NCI-H345 (cell line): Measurements from ENCODE around the gene IFRD1.

ENCODE experiments used
- DNase-seq: peaks from one replicate; lab custom pipeline; 2025; lab: John Stamatoyannopoulos, UW

IFRD1 gene, protein sequence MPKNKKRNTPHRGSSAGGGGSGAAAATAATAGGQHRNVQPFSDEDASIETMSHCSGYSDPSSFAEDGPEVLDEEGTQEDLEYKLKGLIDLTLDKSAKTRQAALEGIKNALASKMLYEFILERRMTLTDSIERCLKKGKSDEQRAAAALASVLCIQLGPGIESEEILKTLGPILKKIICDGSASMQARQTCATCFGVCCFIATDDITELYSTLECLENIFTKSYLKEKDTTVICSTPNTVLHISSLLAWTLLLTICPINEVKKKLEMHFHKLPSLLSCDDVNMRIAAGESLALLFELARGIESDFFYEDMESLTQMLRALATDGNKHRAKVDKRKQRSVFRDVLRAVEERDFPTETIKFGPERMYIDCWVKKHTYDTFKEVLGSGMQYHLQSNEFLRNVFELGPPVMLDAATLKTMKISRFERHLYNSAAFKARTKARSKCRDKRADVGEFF

DNA sequence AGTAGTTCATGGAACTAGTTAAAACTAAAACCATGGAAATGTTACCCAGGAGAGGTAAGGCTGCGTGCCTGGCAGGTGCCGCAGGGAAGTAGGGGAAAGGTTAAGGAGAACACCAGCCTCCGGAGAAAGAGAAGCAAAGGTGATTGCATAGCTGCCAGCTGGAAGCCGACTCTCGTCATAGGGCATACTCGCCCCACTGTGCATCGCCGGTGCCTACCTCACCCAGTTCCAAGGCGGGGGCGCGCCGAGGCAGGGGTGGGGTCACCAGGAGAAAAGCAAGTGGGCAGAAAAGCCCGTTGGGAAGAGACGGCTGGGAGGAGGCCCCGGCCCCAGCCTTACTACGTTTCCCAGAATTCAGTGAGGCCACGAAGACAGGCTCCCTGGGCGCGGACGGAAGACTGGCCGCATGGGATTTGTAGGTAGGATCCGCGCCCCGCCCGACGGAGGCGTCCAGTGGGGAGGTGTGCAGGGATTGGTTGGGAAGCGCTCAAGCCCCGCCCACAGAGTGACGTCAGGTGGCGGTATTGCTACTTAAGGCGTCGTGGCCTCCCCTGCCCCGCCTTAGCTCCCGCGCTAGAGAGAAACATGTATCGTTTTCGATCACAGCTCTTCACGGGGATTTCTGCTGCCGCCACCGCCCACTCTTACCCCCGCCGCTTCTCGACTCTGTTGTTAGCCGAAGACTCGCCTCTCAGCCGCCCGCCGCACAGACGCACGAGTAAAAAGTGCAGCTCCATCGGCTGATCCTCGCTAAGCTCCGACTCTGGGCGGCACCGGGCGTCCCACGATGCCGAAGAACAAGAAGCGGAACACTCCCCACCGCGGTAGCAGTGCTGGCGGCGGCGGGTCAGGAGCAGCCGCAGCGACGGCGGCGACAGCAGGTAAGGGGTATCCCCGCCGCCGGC lies at the start of gene IFRD1:
Gene IFRD1 (plus strand): TSS at position 559 of the 905 bp plus-strand sequence. CDS start 229 bp downstream, at position 788.
- peak; percentile 99 for DNase-seq

- DNase-seq, result no peak
These were observed 45.9 kb upstream of the IFRD1 start for GRCh38 chr7:112404321-112404720.

GRCh38 chr7:112405286-112405685 lies 45.0 kb upstream of the IFRD1 start:
- DNase-seq, result no peak

DNA sequence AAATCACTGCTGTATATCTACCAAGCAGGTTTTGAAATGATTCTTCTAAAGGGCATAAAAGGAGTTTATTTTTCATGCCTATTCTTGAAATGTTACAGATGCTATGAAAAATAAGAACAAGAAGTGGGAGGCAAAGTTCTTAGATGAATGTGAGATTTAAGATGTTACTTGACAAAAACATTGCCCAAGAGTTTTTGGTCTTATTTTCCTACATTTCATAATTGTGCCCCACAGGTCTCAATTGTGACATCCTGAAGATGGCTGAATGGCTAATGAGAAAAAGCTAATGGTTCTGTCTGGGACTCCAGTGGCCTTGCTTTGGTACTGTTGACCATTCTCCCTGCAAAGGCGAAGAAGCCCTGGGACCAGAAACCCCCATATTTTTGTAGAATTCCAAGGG lies 43.0 kb upstream of the IFRD1 start:
- DNase-seq, result no peak

GRCh38 chr7:112410092-112410491 lies 40.2 kb upstream of the IFRD1 start:
- no peak for DNase-seq

DNA sequence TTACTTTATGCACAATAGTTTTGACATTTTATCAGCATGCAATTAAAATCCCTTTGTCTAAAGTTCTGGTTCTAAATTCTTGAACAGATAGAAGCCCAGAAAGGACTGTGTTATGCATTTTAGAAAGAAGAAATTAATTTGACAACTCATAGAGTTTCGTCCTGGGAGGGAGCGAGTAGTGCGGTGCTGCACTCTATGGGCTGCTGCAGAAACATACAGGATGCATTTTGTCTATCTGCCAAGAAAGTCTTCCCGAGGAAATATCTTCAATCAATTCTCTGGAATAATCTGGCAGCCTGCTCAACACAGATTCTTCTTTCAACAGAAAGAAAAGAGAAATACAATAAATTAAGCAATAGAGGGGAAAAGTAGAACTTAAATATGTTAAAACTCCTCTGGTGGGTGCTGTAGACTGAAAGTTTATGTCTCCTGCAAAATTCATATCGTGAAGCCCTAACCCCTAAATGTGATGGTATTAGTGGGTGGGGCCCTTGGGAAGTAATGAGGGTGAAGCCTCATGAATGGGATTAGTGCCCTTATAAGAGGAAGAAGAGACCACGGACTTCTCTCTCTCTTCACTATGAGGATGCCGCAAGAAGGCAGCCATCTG lies 39.0 kb upstream of the IFRD1 start:
- DNase-seq, result peak; percentile 26

DNA sequence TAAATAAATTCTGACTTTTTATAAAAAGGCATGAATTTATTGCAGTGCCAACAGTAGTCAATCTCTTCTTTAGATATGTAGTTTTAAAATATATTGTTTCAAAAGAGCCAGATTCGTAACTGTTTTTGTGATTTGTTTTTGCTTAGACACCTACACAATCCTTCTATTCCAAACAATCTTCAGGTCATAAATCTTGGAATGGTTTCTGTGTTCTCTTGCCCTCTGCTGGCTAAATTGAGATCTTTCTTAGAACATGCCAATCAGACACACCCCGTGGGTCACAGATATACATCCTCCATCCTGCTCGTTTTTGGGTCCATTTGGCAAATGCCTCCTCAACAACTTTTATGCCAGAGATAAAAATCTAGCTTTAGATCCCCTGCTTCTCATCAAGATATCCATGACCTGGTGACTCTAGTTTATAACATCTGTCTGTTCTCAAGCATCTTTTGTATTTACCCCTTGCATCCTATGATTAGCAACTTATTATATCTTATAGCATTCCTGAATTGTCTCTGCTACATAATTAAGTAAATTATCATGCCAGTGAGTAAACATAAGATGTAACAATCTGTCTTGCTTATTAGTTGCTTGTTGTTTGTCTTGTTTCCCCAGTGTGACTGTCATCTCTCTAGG lies 35.3 kb upstream of the IFRD1 start:
- DNase-seq, result peak; percentile 31

DNA sequence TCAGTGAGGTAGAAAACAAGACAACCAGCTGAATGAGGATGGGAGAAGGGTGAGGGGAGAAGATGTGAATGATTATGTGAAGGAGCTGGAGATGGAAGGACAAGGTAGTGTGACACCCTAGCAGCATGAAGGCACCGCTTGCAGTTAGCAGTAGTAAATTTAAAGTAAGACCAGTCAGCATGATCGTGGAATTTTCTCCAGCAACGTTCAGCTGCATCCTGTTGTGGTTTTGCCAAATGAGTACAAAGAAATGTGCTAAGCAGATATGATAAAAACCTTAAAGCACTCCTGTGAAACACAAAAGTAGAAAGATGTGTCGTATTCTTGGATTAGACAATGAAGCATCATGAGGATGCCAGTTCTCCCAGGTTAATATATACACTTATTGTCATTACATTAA lies 34.1 kb upstream of the IFRD1 start:
- no peak for DNase-seq

- DNase-seq, result no peak
These were observed 30.6 kb upstream of the IFRD1 start for GRCh38 chr7:112419543-112420130.

DNA sequence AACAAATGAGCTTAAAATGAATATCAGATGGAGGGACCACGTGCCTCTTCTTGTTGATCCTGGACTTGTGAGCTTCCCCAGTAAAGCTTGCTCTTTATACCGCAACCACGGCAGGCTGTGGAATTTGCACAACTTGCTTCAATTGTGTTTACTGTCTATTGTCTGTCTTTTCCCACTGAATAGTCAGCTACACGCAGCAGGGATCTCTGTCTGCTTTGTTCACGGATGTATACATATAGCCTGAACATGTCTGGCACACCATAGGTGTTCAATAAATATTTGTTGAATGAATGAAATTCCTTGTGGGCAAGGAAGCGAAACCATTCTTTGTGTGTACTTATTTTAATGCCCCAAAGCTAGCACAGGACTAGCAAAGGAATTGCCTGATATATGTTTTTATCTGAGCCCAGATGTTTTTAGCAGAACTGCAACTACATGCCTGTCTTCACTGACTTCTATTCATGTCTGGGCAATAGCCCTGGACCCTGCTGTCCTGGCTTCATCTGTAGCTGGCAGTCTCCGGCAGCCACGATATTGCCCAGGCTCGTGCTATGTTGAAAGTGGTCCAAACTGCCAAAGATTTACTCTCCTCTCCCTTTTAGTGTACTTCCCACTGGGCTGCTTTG lies 29.9 kb upstream of the IFRD1 start:
- DNase-seq, result peak; percentile 88

DNA sequence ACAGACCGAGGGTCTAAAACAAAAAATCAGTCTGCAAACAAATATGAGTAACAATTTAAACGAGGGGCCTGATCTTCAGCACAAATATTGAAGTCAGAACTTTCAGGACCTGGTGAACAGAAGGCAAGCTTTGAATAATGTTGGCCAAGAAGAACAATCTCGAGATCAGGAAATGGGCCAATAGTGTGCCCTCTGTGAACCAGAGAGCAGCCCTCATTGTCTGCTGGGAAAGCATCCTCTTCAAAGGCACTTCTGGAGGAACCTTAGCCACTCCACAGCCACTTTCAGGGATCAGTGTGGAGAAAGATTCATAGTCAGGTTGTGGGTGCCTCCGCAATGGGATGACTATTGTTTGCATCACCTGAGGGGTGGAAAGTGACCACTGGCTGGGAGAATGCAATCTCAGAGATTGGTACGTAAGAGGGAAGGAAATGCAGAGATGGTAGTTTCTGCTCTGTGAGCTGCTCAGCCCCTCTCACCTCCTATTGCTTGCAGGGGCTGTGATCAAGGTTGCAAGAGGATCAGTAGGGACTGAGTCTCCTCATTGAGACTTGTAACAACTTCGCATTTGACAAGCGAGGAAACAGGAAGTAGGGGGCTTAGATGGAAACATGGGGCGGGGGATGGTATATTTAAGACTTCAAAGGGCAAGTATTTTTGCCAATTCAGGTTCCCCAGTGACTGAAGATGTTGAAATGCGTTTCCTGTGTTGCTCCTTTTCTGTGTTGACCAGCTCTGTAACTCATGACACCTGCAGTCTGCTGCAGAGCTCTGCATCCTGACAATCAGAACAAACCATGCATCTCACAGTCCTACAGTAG lies 28.4 kb upstream of the IFRD1 start:
- DNase-seq, result no peak

DNA sequence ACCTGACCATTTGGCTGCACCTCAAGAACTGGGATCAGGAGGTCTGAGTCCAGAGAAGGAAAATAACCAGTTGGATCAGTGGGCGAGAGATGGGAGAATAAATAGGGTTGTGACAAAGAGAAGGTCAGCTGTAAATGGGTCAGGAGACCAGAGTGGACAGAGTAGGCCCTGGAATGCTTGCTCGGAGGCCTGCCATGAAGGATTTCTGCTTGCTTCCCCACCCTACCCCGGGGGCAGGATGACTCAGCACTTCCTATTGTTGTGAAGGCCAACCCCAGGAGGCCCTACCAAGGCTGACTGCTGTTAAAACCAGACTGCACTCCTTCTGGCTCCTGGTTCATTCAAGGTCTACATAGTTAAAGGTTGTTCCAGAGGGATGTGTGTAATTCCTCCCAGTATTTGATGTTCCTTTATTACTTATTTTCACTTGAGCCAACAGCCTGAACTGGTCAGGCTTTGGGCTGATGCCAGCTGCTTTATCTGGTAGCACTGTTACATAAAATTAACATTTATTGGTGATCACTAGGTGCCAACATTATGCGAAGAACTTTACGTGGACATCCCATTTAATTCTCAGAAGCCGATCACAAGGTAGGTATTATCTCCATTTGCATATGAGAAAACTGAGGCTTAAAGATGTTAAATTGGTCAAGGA lies 27.3 kb upstream of the IFRD1 start:
- peak; percentile 19 for DNase-seq

DNA sequence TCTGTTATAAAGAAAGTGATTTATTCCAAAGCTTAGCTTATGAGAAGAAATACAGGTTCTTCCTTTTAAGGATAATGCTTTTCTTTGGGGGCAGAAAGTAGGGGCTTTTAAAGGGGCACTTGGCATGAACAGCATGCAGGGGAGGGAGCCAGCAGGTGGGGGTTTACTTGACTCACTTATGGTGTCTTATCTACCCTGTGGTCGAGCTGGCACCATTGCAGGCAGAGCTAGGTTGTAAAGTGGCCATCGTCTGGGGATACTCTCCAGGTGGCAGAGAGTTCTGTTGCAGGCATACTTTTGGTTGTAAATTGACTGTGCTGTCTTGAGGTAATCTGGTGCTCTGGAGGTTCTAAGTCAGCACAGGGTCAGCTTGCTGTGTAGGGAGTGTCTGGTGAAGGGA lies 26.3 kb upstream of the IFRD1 start:
- no peak for DNase-seq

DNA sequence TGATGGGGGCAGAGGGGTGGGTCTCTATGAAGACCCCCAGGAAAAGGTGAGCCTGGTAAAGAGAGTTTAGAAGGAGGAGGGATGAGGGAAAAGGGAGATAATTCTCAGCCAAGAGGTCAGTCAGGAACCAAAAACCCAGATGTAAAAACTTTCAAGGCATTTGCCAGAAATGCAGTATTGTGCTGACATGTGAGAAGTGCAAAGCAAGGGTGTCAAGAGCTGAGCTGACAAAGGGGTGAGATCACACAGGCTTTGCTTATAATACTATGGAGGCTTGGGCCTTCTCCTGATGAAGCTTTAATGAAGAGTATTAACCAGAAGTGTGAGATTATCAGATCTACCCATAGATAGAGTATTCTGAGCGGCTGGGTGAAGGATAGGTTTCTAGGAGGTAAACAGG lies 22.3 kb upstream of the IFRD1 start:
- DNase-seq, result no peak

DNA sequence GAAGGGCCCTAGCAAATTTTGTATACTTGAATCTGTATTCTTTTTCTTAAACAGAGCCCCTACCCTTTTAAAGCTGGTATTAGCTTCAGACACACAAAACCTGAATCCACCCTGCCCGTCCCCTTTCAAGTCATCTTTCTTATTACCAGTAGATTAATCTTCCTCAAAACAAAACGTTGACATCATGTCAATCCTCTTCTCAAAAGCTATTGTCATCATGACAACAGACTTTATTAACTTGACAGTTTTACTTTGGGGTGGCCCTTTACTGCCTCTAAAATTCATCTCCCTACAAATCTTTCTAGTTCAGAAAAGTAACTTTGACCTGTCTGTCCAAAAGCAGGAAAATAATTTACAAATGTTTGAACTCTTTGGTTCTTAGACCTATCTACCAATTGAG lies 21.5 kb upstream of the IFRD1 start:
- no peak for DNase-seq

DNA sequence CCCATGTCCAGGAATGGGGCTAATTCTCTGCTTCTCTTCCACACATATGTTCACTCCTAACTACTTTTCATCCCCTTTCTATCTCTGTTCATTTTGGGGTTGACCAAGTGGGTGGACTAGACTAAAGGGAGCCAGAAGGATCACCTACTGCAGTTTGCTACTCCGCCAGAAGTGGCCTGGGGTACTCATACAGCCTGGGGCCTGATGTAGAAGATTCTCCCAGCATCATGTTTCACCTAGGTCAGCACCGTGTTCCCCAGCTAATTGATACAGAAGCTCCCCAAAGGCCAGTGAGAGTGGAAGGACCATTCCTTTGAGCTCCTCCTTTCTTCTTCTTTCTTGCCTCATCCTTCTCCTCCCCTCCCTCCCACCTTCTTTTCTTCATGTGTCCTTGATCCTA lies 19.6 kb upstream of the IFRD1 start:
- no peak for DNase-seq

DNA sequence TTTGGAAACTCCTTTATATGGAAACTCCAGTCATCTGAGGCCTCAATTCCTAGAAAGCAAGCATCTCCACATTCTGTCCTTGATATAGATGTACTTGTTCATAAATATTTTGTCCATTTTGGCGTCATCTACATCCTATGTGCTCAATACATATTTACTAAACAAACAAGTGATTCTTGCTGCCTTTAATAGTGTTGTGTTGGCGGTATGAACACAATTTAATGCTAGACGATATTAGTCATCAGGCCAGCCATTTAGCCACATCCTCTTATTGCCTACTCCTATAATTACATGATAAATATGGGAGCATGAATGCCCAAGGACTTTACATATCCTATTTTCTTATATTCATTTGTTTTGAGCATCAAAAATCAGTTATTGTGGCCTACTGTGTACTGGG lies 18.5 kb upstream of the IFRD1 start:
- no peak for DNase-seq

DNA sequence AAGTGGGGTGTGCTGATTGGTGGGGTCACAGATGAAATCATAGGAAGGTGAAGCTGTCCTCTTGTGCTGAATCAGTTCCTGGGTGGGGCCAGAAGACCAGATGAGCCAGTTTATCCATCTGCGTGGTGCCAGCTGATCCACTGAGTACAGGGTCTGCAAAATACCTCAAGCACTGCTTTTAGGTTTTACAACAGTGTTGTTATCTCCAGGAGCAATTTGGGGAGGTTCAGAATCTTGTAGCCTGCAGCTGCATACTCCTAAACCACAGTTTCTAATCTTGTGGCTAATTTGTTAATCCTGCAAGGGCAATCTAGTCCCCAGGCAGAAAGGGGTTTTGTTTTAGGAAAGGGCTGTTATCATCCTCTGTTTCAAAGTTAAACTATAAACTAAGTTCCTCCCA lies 17.0 kb upstream of the IFRD1 start:
- no peak for DNase-seq

DNA sequence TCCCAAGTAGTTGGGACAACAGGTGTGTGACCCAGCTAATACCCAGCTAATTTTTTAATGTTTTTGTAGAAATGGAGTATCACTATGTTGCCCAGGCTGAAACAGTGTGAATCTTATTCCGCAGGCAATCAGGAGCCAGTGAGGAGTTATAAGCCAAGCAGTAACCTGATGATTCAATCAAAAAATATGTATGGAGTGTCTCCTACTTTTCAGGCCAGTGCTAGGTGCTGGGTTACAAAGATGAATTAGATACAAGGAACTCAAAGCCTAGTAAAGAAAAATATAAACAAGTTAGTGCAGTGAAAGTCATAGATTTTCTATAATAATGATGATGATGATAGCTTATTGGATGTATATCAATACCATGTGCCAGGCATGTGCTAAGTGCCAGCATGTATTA lies 13.2 kb upstream of the IFRD1 start:
- DNase-seq, result no peak

DNA sequence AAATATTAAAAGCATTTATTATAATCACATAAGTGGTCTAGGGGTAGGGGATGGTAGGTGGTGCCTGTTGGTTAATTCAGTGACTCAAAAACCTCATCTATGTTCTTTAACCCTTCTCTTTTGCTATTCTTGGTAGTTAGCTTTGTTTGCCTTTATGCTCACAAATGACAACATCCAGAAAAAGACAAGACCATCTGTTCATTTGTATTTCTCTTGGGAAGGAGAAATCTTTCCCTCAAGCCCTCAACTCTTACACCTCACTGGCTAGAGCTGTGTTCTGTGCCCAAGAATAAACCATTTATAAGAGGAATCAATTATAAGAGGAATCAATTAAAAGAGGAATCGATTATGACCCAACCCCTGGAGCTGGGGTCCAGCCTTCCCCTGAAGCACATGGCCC lies 10.8 kb upstream of the IFRD1 start:
- no peak for DNase-seq
